NB4 (cell line): ENCODE results near the gene SLC5A10.

Experiments
- CTCF ChIP-seq: IDR thresholded peaks from one replicate; pipeline ENCODE4 v1.5.1; 2012; ENCODE audit warnings: low read depth, low read length
- TF ChIP-seq, protein P1 (sequence below): IDR thresholded peaks from 2 replicates; pipeline ENCODE4 v1.6.1; 2011; ENCODE audit warnings: low read depth, low read length

DNA sequence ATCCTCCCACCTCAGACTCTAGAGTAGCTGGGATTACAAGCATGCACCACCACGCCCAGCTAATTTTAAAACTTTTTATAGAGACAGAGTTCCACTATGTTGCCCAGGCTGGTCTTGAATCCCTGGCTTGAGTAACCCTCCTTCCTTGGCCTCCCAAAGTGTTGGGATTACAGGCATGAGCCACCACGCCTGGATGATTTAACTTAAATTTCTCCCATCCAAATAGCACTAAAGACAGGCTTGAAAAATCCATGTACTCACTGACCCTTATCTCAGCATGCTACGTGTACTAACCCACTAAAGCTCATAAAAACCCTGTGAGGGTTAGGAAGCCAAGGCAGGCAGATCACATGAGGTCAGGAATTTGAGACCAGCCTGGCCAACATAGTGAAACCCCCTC, 4.6 kb downstream of the SLC5A10 start:
- TF ChIP-seq CTCF = no peak
- TF ChIP-seq, protein P1, sequence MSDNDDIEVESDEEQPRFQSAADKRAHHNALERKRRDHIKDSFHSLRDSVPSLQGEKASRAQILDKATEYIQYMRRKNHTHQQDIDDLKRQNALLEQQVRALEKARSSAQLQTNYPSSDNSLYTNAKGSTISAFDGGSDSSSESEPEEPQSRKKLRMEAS = no peak
